Epithelial cell of esophagus (primary cell): ENCODE results near the gene COX7A2L.

ENCODE experiments used
- DNase-seq: peaks from one replicate; pipeline ENCODE4 v3.0.0; 2010; ENCODE audit warnings: low read depth
- H3K4me3 ChIP-seq: 2 replicates; pipeline ENCODE4 v1.5.1; 2011; ENCODE audit warnings: mild to moderate bottlenecking, low read length, control low read depth
- CTCF ChIP-seq: IDR thresholded peaks from 2 replicates; pipeline ENCODE4 v1.5.1; 2011; ENCODE audit warnings: low read depth, mild to moderate bottlenecking, low read length, control low read depth, inconsistent platforms; ENCODE audit not compliant: insufficient read depth; ENCODE audit errors: missing control alignments

Gene COX7A2L

GRCh38 chr2:42376758-42377157, 15.7 kb upstream of the COX7A2L start:
- no peak overlapping the region for H3K4me3 ChIP-seq
- no peak for DNase-seq
- no peak for TF ChIP-seq CTCF

GRCh38 chr2:42372474-42373200, 11.6 kb upstream of the COX7A2L start:
- no peak for TF ChIP-seq CTCF

GRCh38 chr2:42371611-42372473, 10.8 kb upstream of the COX7A2L start:
- peak; percentile 96 for DNase-seq
- peak overlapping the region; percentile 9 for H3K4me3 ChIP-seq
- no peak for TF ChIP-seq CTCF

More at GRCh38 chr2:42372474-42373200, 11.6 kb upstream of the COX7A2L start:
- no peak for DNase-seq
- no peak overlapping the region for H3K4me3 ChIP-seq

GRCh38 chr2:42369532-42370229, 8.7 kb upstream of the COX7A2L start:
- DNase-seq = no peak
- no peak for TF ChIP-seq CTCF
- no peak overlapping the region for H3K4me3 ChIP-seq

- TF ChIP-seq CTCF = no peak
- no peak overlapping the region for H3K4me3 ChIP-seq
- DNase-seq = no peak
Measured at GRCh38 chr2:42368817-42369531, 8.0 kb upstream of the COX7A2L start.

- no peak overlapping the region for H3K4me3 ChIP-seq
- peak; percentile 75 for DNase-seq
- TF ChIP-seq CTCF = no peak
Measured at GRCh38 chr2:42367835-42368234, 6.8 kb upstream of the COX7A2L start.
